ENCODE results near the gene XYLT1.

The XYLT1 gene

GRCh38 chr16:17404941-17405689 is 65.6 kb downstream of the XYLT1 start:
- Histone ChIP-seq H3K36me3 (ENCODE audit: control insufficient read depth in 2 of 2, insufficient read depth in 1 of 2, low read length in 2 of 2) (no peaks in the 10 kb centered on the region), H3K4me3 (ENCODE audit: low read depth, low read length) (no peak overlapping the region), H3K4me1 (ENCODE audit: control insufficient read depth, insufficient read depth, low read length) (no peaks in the 10 kb centered on the region), H3K9me3 (ENCODE audit: control insufficient read depth, insufficient read depth, low read depth, low read length) (no peaks in the 10 kb centered on the region), H3K27ac (ENCODE audit: extremely low read depth, low read depth, low read length) (no peak overlapping the region)
- ChIA-PET CTCF (no interaction called here), POLR2A (no interaction called here)
- no peak for TF ChIP-seq ZNF513 (tag by site-specific recombination; IDR thresholded peaks at IDR 0.05)

GRCh38 chr16:17403859-17404545 is 66.8 kb downstream of the XYLT1 start:
- Histone ChIP-seq H3K27ac (ENCODE audit: extremely low read depth, low read depth, low read length) (no peak overlapping the region), H3K36me3 (ENCODE audit: control insufficient read depth in 2 of 2, insufficient read depth in 1 of 2, low read length in 2 of 2) (no peaks in the 10 kb centered on the region), H3K4me3 (ENCODE audit: low read depth, low read length) (no peak overlapping the region), H3K9me3 (ENCODE audit: control insufficient read depth, insufficient read depth, low read depth, low read length) (no peaks in the 10 kb centered on the region), H3K4me1 (ENCODE audit: control insufficient read depth, insufficient read depth, low read length) (no peaks in the 10 kb centered on the region)
- ChIA-PET CTCF (no interaction called here), POLR2A (no interaction called here)
- TF ChIP-seq IKZF3 (tag by site-specific recombination; IDR thresholded peaks at IDR 0.05): no peak
- no peak for TF ChIP-seq ZNF585B (tag by site-specific recombination; IDR thresholded peaks at IDR 0.05)
- TF ChIP-seq ZNF169 (tag by site-specific recombination; IDR thresholded peaks at IDR 0.05): no peak
- no peak for TF ChIP-seq GLIS2 (tag by site-specific recombination; IDR thresholded peaks at IDR 0.05)
- no peak for TF ChIP-seq ZFHX2 (tag by site-specific recombination; conservative IDR thresholded peaks at IDR 0.05)
- no peak for TF ChIP-seq ATF2 (tag by site-specific recombination; IDR thresholded peaks at IDR 0.05; ENCODE audit: low read depth)
- no peak for TF ChIP-seq ZNF48 (tag by site-specific recombination; IDR thresholded peaks at IDR 0.05)
- no peak for TF ChIP-seq ZNF501 (tag by site-specific recombination; IDR thresholded peaks at IDR 0.05)
- no peak for TF ChIP-seq ZNF658 (tag by site-specific recombination; IDR thresholded peaks at IDR 0.05)
- no peak for TF ChIP-seq ZNF629 (tag by site-specific recombination; IDR thresholded peaks at IDR 0.05)
- no peak for TF ChIP-seq ZNF112 (tag by site-specific recombination; IDR thresholded peaks at IDR 0.05)

- CTCF ChIA-PET: no interaction called here
- Histone ChIP-seq H3K4me1 (ENCODE audit: control insufficient read depth, insufficient read depth, low read length) (no peaks in the 10 kb centered on the region), H3K9me3 (ENCODE audit: control insufficient read depth, insufficient read depth, low read depth, low read length) (no peaks in the 10 kb centered on the region), H3K36me3 (ENCODE audit: control insufficient read depth in 2 of 2, insufficient read depth in 1 of 2, low read length in 2 of 2) (no peaks in the 10 kb centered on the region), H3K27ac (ENCODE audit: extremely low read depth, low read depth, low read length) (no peak overlapping the region), H3K4me3 (ENCODE audit: low read depth, low read length) (no peak overlapping the region)
- POLR2A ChIA-PET: no interaction called here
- TF ChIP-seq ZNF10 (tag by site-specific recombination; IDR thresholded peaks at IDR 0.05) (no peak), ZNF621 (tag by site-specific recombination; IDR thresholded peaks at IDR 0.05) (no peak), ZSCAN18 (tag by site-specific recombination; IDR thresholded peaks at IDR 0.05) (no peak), KLF9 (tag by site-specific recombination; IDR thresholded peaks at IDR 0.05; ENCODE audit: low read depth) (no peak), ZNF18 (tag by site-specific recombination; IDR thresholded peaks at IDR 0.05) (no peak), ZNF473 (tag by site-specific recombination; IDR thresholded peaks at IDR 0.05) (no peak), ZNF280C (tag by site-specific recombination; IDR thresholded peaks at IDR 0.05) (no peak), ATF2 (tag by site-specific recombination; IDR thresholded peaks at IDR 0.05; ENCODE audit: low read depth) (no peak)
Measured at GRCh38 chr16:17403156-17403809, 67.5 kb downstream of the XYLT1 start.

All from HEK293 (cell line).